ENCODE results near the gene ANK3.

The ANK3 gene

DNA sequence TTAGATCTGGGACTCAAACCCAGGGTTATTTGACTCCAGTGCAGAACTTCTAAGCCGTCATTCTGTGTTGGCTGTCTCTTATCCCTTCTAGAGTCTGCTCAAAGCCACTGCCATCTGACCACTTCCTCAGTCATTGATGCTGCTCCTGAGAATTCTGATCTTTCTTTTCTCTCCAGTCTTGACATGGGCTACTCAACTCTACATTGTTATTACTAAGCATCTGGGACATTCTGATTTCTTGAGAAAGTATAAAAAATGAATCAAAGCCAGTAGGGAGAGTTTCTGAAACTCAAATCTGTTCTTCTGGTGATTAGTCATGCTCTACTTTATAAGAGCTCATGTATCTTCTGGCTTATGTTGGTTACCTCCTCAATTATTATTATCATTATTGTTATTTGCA lies 48.7 kb downstream of the ANK3 start:
- no peak for DNase-seq (ENCODE audit: low spot score)
- TF ChIP-seq, protein P1, sequence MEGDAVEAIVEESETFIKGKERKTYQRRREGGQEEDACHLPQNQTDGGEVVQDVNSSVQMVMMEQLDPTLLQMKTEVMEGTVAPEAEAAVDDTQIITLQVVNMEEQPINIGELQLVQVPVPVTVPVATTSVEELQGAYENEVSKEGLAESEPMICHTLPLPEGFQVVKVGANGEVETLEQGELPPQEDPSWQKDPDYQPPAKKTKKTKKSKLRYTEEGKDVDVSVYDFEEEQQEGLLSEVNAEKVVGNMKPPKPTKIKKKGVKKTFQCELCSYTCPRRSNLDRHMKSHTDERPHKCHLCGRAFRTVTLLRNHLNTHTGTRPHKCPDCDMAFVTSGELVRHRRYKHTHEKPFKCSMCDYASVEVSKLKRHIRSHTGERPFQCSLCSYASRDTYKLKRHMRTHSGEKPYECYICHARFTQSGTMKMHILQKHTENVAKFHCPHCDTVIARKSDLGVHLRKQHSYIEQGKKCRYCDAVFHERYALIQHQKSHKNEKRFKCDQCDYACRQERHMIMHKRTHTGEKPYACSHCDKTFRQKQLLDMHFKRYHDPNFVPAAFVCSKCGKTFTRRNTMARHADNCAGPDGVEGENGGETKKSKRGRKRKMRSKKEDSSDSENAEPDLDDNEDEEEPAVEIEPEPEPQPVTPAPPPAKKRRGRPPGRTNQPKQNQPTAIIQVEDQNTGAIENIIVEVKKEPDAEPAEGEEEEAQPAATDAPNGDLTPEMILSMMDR (IDR thresholded peaks at IDR 0.05; ENCODE audit: extremely low read depth, insufficient read depth, missing control alignments): no peak
- in situ Hi-C loops (cut with MboI; ENCODE audit: low pct_unique_long_range_greater_than_20kb, low sequenced_read_pairs, unreplicated experiment): no loop called here

DNA sequence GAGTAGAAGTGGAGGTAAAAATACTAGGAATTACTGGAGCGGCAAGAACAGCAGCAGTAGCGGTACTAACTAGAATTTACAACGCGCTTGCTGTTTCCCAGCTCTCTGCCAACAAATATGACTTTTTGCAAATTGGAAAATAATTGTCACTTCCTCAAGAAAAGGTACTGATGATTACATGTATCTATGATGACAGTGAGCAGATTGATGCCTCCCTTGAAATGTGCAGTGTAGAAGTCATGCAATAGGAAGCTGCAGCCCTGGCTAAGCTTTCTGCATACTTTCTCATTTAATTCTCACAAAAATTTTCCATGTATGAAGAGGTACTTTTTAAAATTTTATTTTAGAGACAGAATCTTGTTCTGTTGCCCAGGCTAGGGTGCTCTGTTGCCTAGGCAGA lies 49.9 kb downstream of the ANK3 start:
- no peak for DNase-seq (ENCODE audit: low spot score)
- TF ChIP-seq, protein P1 (IDR thresholded peaks at IDR 0.05; ENCODE audit: extremely low read depth, insufficient read depth, missing control alignments): no peak
- in situ Hi-C loops (cut with MboI; ENCODE audit: low pct_unique_long_range_greater_than_20kb, low sequenced_read_pairs, unreplicated experiment): no loop called here

DNA sequence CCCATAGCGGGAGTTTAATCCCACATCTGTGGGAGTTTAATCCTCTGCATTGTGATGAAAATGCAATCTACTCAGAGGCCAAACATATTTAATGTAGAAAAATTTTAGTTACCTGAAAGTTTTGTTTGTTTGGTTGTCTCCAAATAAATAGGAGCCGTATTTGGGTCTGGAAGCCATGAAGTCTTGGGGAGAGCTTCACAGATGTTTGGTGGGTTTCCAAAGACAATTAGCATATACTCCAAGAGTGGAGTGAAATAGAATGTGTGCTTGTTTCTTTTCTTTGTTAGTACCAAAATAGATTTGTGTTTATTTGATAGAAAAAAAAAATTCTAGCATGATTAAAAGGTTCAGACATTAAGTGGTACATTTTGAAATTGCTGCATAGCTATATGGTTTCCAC lies 50.9 kb downstream of the ANK3 start:
- no peak for DNase-seq (ENCODE audit: low spot score)
- TF ChIP-seq, protein P1 (IDR thresholded peaks at IDR 0.05; ENCODE audit: extremely low read depth, insufficient read depth, missing control alignments): no peak
- in situ Hi-C loops (cut with MboI; ENCODE audit: low pct_unique_long_range_greater_than_20kb, low sequenced_read_pairs, unreplicated experiment): no loop called here

DNA sequence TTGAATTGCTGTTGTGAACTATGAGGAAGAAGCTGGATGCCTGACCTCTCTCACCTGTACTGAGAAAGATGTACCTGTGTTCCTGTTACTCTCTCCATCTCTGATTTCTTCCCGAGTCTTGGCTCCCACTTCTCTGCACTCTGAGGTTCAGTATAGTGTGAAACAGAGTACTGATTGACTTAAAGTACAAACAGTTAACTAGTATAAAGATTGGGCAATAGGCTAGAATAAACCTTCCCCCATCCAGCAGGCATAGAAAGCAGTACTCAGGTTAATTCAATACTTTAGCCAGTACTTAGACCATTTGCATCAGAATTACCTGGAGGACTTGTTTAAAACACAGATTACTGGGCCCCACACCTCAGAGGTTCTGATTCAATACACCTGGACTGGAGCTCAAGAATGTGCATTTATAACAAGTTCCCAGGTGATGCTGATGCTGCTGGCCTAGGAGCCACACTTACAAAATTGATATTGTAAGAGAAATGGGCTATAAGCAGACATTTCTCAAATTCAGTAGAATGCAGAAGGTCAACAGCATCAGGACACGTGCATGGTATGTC lies 51.6 kb downstream of the ANK3 start:
- no peak for DNase-seq (ENCODE audit: low spot score)
- in situ Hi-C loops (cut with MboI; ENCODE audit: low pct_unique_long_range_greater_than_20kb, low sequenced_read_pairs, unreplicated experiment): no loop called here
- TF ChIP-seq, protein P1 (IDR thresholded peaks at IDR 0.05; ENCODE audit: extremely low read depth, insufficient read depth, missing control alignments): no peak

DNA sequence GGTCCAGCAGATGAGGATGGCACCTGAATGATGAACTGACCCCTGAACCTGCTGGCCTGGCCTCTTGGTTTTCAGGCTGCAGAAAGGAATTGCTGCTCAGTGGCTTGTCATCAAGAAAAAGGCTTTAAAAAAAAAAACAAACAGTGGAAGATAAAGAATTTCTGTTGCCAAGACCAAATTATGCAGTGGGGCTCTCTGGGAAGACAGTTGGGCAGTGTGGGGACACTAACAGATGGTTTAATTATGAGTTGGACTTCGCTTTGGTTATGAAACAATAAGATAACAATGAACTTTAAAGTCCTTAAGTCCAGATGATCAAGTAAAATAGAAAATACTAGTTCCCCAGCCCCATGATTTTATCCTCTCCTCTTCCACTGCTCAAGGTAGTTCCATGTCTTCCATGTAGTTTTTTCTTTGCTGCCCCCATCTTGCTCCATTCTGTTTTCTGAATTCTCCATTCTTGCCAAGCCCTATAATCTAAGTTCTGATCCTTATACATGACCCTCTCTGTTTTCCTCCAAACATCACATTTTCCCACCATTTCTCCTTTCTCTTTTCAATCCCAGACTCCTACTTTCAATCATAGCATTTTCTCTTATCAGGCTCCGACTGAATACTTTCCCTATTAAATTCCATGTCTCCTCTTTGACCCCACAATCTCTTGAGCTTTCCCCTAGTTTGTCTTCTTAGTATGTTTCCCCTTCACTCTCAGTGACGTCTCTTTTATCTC lies 52.6 kb downstream of the ANK3 start:
- TF ChIP-seq, protein P1 (IDR thresholded peaks at IDR 0.05; ENCODE audit: extremely low read depth, insufficient read depth, missing control alignments): no peak
- in situ Hi-C loops (cut with MboI; ENCODE audit: low pct_unique_long_range_greater_than_20kb, low sequenced_read_pairs, unreplicated experiment): no loop called here
- DNase-seq (ENCODE audit: low spot score): no peak

DNA sequence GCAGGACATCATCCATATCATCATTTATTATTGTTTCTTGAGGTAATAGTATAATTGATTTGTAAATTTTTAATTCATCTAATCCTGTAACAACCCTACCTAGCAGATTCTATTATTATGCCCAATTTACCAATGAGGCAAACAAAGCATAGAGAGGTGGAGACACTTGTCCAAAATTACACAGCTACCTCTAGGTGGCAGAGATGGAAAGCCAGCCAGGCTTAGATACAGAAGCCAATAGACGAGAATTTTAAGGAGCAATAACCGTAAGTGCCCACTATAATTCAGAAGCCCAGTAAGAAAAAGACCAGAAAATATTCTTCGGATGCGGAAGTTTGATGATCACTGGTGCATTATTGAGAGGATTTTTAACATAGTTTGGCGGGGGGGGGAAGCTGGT lies 54.0 kb downstream of the ANK3 start:
- no peak for DNase-seq (ENCODE audit: low spot score)
- TF ChIP-seq, protein P1 (IDR thresholded peaks at IDR 0.05; ENCODE audit: extremely low read depth, insufficient read depth, missing control alignments): peak; percentile 46
- in situ Hi-C loops (cut with MboI; ENCODE audit: low pct_unique_long_range_greater_than_20kb, low sequenced_read_pairs, unreplicated experiment): no loop called here

Data from GM13977 (cell line).